G401 (cell line): ENCODE results near the gene ACP1. TPM values are rescaled to one million over a fixed set of nuclear protein-coding genes. Genes with fewer than 3 reads are reported as not detected.
"Not testable (repeated sequence)": the region's sequence is repeated elsewhere in the genome, so short reads cannot be mapped to it uniquely, and the experiment has no call there.

ENCODE experiments used
- DNase-seq: peaks from one replicate; pipeline ENCODE4 v3.0.0-alpha.2; 2015; ENCODE audit warnings: low spot score
- in situ Hi-C: cut with HindIII; loops from 2 replicates; pipeline ENCODE4 v1.10.0; 2016; ENCODE audit warnings: low sequenced_read_pairs, mixed read lengths
- total RNA-seq: library from RNA; depleted of rRNA; stranded (reverse); fragments of >200 nt; shearing (Covaris generic); gene quantifications from 2 replicates; pipeline ENCODE4 v1.2.3, GENCODE V29; 2014

Gene ACP1
- total RNA-seq, 1 experiment from 2014 or later, result 198 TPM

GRCh38 chr2:290090-290722 is 25.5 kb downstream of the ACP1 start:
- in situ Hi-C loops, result no loop called here
- DNase-seq, result peak; percentile 62

GRCh38 chr2:295090-295489 is 30.3 kb downstream of the ACP1 start:
- in situ Hi-C loops, result no loop called here
- no peak for DNase-seq

GRCh38 chr2:296354-296753 is 31.6 kb downstream of the ACP1 start:
- no peak for DNase-seq
- in situ Hi-C loops, result no loop called here

- in situ Hi-C loops, result no loop called here
- DNase-seq, result no peak
Observed at GRCh38 chr2:305366-305765, 40.6 kb downstream of the ACP1 start.

- in situ Hi-C loops, result no loop called here
- DNase-seq, result no peak
Observed at GRCh38 chr2:309148-309953, 44.6 kb downstream of the ACP1 start.

GRCh38 chr2:309954-310510 is 45.3 kb downstream of the ACP1 start:
- in situ Hi-C loops, result no loop called here
- no peak for DNase-seq

- DNase-seq, result no peak
- in situ Hi-C loops, result no loop called here
Observed at GRCh38 chr2:310994-311393, 46.2 kb downstream of the ACP1 start.

- no peak for DNase-seq
- in situ Hi-C loops, result no loop called here
Observed at GRCh38 chr2:313991-314390, 49.2 kb downstream of the ACP1 start.

- no peak for DNase-seq
- in situ Hi-C loops, result no loop called here
Observed at GRCh38 chr2:314561-315336, 50.0 kb downstream of the ACP1 start.

GRCh38 chr2:315925-316324 is 51.2 kb downstream of the ACP1 start:
- in situ Hi-C loops, DNase-seq: not testable (repeated sequence)

GRCh38 chr2:316381-316780 is 51.6 kb downstream of the ACP1 start:
- in situ Hi-C loops, result no loop called here
- DNase-seq, result no peak

- no peak for DNase-seq
- in situ Hi-C loops, result no loop called here
Observed at GRCh38 chr2:317501-318424, 53.0 kb downstream of the ACP1 start.

- DNase-seq, result no peak
- in situ Hi-C loops, result no loop called here
Observed at GRCh38 chr2:319059-319600, 54.4 kb downstream of the ACP1 start.

- in situ Hi-C loops, result no loop called here
- DNase-seq, result no peak
Observed at GRCh38 chr2:320561-320960, 55.8 kb downstream of the ACP1 start.

- DNase-seq, result no peak
- in situ Hi-C loops, result no loop called here
Observed at GRCh38 chr2:322326-322725, 57.6 kb downstream of the ACP1 start.

GRCh38 chr2:323035-323434 is 58.3 kb downstream of the ACP1 start:
- in situ Hi-C loops, result no loop called here
- DNase-seq, result no peak
